AG09309 (cell line): ENCODE measurements around the gene HLCS.

Source experiments
- DNase-seq: peaks from one replicate; pipeline ENCODE4 v3.0.0-alpha.2; 2010; ENCODE audit warnings: low read depth
- H3K4me3 ChIP-seq: 2 replicates; pipeline ENCODE4 v1.5.1; 2011; ENCODE audit warnings: mild to moderate bottlenecking, low read depth, low read length, moderate library complexity; ENCODE audit not compliant: control insufficient read depth
- CTCF ChIP-seq: IDR thresholded peaks from 2 replicates; pipeline ENCODE4 v1.5.1; 2011; ENCODE audit warnings: mild to moderate bottlenecking, low read depth, low read length, inconsistent platforms; ENCODE audit not compliant: insufficient read depth, control insufficient read depth; ENCODE audit errors: missing control alignments

HLCS gene

GRCh38 chr21:36800734-36801133 is 165.7 kb downstream of the HLCS start:
- DNase-seq, result no peak
- no peak for TF ChIP-seq CTCF
- H3K4me3 ChIP-seq, result no peak overlapping the region

- no peak for DNase-seq
- TF ChIP-seq CTCF, result no peak
- H3K4me3 ChIP-seq, result no peak overlapping the region
These were observed 166.6 kb downstream of the HLCS start for GRCh38 chr21:36799869-36800268.

- no peak overlapping the region for H3K4me3 ChIP-seq
- no peak for TF ChIP-seq CTCF
- no peak for DNase-seq
These were observed 168.0 kb downstream of the HLCS start for GRCh38 chr21:36798491-36798890.

- H3K4me3 ChIP-seq, result no peak overlapping the region
- TF ChIP-seq CTCF, result no peak
- DNase-seq, result no peak
These were observed 170.4 kb downstream of the HLCS start for GRCh38 chr21:36796070-36796469.

GRCh38 chr21:36792505-36792967 is 173.9 kb downstream of the HLCS start:
- no peak for TF ChIP-seq CTCF
- no peak overlapping the region for H3K4me3 ChIP-seq

GRCh38 chr21:36791695-36792470 is 174.6 kb downstream of the HLCS start:
- DNase-seq, result no peak
- no peak for TF ChIP-seq CTCF
- no peak overlapping the region for H3K4me3 ChIP-seq

More at GRCh38 chr21:36792505-36792967, 173.9 kb downstream of the HLCS start:
- no peak for DNase-seq
